Fibroblast of skin of back (primary cell): ENCODE results near the gene EID2B. TPM values are rescaled to one million over a fixed set of nuclear protein-coding genes. Genes with fewer than 3 reads are reported as not detected.

Experiments
- DNase-seq: peaks from one replicate; pipeline ENCODE4 v3.0.0-alpha.2; 2013
- polyA plus RNA-seq, 2 experiments: library from polyadenylated mRNA; unstranded; fragments of 120-200 nt; gene quantifications; one replicate each; pipeline ENCODE4 v1.2.1, GENCODE V29; 2013; ENCODE audit not compliant: insufficient read length in 2 of 2

Gene EID2B, protein sequence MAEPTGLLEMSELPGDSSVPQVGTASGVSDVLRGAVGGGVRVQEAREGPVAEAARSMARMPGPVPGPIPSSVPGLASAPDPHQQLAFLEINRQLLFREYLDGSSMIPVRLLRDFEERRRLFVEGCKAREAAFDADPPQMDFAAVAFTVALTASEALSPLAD
- polyA plus RNA-seq (2013, experiment 1 of 2; ENCODE audit: insufficient read length), result 1.6 TPM
- polyA plus RNA-seq (2013, experiment 2 of 2; ENCODE audit: insufficient read length), result 1.2 TPM

DNA sequence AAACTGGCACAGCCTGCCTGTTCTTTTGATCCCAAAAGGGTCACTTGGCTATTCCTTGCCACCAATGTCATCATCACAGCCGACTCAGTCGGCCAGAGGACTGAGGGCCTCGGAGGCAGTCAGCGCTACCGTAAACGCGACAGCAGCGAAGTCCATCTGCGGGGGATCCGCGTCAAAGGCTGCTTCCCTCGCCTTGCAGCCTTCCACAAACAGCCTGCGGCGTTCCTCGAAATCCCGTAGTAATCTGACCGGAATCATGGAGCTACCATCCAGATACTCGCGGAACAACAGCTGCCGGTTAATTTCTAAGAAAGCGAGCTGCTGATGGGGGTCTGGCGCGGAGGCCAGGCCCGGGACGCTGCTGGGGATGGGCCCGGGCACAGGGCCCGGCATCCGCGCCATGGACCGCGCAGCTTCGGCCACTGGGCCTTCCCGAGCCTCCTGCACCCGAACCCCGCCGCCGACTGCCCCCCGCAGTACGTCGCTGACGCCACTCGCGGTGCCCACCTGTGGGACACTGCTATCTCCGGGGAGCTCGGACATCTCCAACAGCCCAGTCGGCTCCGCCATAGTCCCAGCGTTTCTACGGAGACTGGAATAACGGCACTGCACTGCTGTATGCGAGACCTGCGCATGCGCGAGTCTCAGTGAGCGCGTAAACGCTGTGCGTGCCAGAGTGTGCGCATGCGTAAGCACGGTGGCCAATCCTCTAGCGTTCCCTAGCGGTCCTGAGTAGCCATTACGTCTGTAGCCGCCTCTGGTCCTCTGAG lies at the start of gene EID2B:
Gene EID2B, minus strand, starts transcription at position 620 of the 770 bp plus-strand sequence. Its CDS starts 50 bp downstream, at position 570.
- peak; percentile 92 for DNase-seq

DNA sequence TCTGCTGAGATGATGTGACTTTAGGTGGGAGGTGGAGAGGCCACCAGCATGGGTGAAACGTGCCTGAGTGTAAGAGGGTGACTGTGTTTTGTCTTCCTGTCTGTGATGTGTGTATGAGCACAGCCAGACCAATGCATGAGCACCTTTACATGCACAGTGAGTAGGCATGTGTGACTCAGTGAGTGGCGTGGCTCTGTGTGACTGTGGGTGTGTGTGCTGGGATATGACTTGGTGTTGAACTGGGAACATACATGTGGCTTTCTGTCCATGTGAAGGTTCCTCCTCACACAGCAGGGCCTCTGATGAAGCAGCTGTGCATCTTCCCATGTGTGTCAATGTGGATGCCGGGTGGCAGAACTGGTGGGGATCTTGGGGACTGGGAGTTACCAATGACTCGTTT lies 49.8 kb upstream of the EID2B start:
- no peak for DNase-seq

DNA sequence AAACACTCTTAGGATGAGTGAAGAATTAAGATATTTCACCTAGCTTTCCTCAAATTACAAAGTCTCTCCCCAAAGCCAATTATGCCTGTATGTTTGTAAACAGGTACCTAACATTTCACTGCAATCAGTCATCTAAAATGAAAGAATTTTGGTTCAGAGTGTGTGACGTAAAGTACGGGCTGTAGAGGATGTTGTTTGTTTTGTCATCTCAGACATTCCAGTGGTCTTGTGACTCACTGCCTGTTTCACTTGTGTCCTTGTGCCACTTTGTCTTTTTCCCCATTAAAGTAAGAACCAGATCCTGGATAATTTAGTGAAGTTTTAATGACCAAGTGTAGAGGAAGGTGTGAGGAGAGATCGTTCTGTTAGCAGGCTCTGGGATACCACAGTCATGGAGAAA lies 36.0 kb upstream of the EID2B start:
- DNase-seq, result peak; percentile 72

DNA sequence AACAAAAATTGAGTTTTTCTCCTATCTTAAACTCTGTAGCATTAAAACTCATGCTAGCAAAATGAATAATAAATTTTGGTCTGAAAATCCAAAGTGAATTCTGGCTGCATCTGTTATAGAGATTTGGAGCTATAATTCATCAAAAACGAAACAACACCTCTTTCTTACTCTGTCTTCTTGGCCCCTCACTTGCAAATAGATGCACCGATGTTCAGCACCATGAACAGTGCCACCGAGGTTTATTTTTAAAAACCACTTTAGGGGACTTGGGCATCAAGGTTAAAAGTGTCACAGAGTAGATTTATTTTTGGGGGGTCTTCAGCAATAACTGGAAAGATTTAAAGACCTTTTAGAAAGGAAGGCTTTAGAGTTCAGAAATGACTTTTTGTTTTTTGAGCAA lies 33.4 kb upstream of the EID2B start:
- no peak for DNase-seq

DNA sequence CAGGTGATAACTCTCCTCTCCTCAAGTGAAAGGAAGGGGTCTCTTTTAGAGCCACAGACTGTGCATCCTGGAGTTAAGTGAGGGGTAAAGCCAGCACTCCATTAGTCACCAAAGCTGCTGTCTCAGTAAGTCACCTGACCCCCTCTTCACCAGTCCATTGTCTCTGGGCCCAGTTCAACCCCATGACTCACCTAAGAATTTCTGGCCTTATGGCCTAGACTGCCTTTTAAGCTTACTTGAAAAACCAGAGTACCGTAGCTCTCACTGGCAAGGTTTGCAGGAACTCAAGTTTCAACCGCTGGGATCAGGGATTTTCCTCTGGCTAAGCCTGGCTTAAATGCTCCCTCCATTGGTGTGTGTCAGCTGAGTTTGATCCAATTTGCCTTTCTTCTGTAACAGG lies 30.8 kb upstream of the EID2B start:
- DNase-seq, result peak; percentile 6

DNA sequence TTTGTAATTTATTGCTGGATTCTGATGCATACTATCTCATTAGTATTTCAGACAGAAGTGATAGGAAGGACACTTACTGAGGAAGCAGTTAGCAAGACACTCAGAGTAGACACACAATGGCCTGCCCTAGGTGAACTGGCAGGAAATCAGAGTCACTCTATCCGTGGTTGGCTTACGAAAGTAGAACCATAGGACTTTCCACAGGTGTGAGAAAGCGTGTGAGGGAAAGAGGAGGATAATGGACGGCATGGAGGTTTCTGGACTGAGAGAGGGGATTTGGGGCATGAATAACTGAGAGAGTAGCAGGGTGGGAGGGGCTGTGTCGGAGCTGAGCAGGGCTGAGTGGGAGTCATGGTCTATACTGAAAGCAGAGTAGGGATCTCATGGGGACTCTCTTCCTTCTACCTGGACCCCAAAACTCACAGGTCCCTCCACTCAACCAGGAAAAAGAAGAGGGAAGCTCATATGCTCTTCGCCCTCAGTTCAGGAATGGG lies 26.0 kb upstream of the EID2B start:
- no peak for DNase-seq

DNA sequence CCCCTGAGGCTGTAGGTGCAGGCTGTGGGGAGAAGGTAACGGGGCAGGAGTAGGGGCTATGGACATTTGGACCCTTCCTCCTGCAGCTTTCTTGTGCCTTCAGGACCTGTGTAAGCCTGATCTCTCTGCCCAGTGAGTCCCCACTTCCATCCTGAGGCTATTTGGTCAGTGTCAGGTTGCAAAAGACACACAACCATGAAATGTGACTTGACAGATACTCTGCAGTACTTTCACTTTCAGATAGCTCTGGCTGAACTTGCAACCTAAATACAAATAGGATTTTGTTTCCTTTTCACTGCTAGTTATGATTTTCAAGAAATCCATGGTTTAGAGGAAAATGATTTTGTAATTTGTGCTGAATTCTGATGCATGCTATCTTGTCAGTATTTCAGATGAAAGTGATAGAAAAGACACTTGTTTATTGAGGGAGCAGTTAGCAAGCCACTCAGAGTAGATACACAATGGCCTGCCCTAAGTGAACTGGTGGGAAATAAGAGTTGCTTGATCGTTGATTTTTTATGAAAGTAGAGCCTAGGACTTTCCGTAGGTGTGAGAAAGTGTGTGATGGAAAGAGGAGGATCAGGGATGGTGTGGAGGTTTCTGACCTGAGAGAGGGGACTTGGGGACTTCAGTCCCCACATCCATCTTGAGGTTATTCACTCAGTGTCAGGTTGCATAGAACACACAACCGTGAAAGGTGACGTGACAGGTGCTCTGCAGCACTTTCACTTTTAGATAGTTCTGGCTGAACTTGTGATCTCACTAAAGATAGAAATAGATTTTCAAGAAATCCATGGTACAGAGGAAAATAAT lies 25.4 kb upstream of the EID2B start:
- DNase-seq, result no peak

DNA sequence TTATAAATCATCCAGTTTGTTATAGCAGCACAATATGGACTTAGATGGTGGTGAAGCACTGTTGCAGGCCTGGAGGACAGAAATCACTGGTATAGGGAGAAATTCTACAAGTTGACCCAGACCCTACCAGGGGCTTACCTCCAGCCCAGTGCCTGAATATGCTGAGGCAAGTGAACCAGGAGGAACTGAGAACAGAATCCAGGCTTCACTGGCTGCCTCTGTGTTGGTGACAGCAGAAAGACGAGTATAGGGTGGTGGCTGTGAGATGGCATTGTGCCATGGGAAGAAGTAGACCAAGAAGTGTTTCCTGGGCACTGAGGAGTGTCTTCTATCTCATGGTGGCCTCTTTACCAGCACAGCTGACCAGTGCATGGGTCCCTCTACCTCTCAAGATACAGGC lies 23.2 kb upstream of the EID2B start:
- no peak for DNase-seq

DNA sequence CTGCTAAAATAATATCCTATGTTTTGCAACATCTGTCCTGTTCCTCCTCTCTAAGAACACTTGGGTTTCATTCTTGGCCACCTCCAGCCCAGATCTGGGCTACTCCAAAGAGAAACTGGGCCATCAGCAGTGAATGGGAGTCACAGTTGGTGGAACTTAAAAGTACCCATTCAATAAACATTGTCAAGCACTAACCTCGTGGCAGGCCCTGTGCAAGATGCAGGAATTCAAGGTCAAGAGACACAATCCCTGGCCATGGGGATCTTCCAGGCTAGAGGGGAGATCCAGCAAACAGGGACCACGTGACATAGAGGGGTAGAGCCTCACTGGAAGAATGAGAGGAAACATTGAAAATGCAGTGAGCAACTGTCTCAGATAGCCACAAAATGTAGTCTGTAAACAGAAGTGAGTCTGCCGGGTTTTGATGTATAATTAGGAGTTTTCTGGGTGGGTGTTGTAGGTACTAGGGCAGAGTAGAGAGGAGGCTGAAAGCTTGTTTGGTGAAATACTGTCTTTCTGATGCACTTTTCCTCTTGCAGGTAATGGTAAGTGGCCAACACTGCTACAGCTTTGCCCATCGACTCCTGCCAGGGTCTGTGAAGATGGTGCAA lies 22.2 kb upstream of the EID2B start:
- DNase-seq, result no peak

DNA sequence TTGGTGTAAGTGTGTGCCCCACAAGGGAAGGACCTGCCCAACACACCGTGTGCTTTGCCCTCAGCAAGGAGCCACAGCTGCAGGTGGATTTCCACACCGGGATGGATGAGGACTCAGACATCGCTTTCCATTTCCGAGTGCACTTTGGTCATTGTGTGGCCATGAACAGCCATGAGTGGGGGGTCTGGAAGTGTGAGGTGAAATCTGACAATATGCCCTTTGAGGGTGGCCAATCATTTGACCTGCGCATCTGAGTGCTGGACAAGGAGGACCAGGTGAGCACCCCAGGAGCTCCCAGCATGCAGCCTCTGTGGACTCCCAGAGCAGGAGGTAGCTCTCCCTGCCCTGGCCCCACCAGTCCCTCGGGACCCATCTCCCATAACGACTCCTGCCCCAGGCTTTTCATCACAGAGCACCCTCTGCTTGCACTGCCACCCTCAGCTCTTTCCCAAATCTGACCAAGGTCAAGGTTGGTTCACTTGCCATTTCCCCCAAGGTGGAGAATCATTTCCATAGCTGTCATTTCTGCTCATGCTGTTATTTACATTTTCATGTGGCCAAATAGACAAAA lies 20.5 kb upstream of the EID2B start:
- no peak for DNase-seq

DNA sequence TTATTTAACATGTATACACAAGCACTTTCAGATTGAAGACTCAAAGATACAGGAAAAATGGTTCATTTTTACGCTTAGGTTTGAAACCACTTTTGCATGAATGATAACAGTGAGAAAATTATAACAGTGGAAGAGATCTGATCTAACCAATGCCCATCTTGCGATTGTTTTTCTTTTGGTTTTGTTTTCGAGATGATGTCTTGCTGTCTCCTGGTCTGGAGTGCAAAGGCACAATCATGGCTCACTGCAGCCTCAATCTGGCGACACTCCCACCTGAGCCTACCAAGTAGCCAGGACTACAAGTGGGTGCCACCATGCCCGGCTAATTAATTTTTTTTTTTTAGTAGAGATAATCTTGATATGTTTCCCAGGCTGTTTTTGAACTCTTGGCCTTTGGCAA lies 17.5 kb upstream of the EID2B start:
- DNase-seq, result no peak

DNA sequence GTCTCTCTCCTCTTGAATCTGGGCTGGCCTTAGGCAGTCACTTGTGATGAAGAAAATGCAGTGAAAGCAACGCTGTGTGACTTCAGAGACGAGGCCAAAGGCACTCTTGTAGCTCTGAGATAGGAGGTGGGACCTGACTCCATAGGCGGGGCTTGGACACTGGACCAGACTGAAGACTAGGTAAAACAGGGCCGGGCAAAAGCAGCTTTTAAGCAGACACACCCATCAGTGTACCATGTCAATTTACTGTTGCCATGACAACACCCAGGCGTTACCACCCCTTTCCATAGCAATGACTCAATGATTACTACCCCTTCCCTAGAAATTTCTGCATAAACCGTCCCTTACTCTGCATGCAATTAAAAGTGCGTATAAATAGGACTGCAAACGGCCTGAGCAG lies 13.9 kb upstream of the EID2B start:
- DNase-seq, result no peak

DNA sequence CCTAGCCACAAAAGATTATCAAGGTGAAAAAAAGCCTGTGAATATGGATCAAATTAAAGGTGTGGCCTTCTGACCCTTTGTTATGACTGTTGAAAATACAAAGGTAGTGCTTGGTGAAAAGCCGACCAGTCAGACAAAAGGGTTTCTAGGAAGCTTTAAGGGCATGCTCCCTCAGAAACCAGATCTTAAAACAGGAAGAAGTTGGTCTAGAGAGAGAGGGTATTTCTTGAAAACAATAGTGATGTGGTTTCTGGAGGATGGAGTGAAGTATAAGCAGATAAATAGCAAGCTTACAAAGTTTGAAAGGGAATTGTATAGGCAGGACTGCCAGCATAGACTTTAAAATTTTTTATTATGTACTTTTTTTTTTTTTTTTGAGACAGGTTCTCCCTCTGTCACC lies 12.3 kb upstream of the EID2B start:
- DNase-seq, result no peak

DNA sequence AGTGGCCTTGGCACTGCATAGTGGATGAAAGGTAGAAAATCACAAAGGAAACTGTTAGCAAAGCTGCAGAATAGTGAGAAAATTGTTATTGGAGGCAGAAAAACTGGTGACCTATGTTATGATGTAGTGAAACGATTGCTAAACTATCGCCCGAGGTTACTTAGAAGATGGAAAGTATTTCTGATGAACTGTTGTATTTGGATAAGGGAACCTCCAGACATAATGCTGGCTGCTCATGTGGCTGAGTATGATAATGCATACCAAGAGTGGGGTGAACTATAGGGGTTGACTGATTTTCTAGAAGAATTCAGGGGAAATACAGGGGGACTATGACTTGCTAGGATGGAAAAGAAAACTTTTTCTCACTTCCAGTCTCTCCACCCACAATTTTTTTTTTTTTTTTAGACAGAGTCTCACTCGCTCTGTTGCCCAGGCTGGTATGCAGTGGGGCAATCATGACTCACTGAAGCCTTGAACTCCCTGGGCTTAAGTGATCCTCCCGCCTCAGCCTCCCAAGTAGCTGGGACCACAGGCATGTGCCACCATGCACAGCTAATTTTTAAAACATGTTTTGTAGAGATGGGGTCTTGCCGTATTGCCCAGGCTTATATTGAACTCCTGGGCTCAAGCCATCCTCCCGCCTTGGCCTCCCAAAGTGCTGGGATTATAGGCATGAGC lies 11.7 kb upstream of the EID2B start:
- DNase-seq, result peak; percentile 55

DNA sequence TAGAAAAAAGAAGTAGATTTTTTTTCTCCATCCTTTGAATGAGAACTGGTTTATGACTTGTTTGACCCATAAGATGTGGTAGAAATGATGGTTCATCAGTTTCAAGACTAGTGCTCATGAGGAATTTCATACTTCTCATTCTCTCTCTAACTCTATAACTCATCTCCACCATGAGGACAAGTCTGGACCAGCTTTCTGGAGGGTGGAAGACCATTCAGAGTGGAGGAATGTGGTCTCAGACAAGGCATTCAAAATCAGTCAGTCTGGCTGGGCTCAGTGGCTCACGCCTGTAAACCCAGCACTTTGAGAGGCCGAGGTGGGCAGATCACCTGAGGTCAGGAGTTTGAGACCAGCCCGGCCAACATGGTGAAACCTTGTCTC lies 10.8 kb upstream of the EID2B start:
- DNase-seq, result no peak

DNA sequence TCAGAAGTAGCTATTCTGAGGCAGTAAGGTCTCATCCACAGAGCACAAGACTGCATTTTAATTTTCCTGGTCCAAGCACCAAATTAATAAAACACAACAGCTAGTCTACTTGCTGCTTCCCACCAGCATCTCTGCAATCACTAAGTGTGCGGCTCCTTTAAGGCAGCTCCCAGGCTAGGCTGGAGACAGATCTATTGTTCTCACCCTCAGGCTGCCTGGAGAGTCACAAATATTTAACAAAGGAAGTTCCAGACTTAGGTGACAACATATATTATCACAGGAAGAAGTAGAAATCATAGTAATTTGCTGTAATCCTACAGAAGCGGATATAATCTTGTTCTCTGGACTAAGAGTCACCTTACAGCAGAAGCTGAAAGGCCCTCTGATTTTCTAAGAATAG lies 9.6 kb upstream of the EID2B start:
- DNase-seq, result no peak

DNA sequence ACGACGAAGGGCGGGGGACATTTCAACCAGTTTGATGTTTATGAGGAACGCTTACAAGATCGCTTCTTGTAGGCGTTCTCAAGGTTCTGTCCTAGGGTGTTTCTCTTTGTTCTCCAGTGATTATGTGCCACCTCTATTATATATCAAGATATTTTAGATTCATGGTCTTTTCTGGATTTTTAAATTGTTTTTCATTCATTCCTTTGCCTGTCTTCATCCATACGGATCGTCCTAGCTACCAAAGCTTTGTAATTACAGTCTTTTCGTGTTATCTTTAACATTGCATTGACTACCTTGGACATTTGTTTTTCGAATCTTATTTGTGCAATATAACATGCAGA lies 7.7 kb upstream of the EID2B start:
- DNase-seq, result no peak

DNA sequence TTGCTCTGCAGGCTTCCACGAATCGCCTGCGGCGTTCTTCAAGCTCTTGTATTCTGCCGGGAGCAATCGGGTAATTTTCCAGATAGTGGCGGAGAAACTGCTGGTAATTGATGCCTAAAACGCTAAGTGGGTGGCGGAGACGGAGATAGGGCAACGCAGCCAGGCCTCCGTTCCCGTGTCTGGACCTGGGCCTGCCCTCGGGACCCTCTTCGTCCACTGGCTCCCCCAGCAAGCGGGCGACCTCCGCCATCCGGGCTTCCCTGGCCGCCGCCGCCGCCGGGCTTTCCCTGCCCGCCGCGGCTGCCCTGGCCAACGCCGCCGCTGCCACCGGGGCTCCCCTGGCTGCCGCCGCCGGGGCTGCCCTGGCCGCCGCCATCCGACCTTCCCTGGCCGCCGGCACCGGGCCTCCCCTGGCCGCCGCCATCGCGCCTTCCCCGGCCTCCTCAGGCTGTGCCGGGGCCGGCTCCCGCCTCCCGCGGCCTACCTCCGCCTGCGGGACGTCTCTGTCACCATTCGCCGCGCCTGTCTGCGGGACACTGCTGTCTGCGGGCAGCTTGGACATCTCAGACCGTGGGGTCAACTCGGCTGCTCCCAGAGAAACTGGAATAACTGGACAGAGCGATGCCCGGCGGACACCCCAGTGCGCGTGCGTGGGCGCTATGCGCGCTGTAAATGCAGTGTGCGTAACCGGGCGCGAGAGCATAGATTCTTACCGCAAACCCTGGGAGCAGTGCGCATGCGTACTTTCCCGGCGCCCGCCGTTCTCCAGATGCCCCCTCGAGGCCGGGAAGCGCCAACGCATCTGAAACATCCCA lies 7.1 kb upstream of the EID2B start, which contains the start of gene EID2:
Gene EID2, minus strand, starts transcription at position 644 of the 815 bp plus-strand sequence. Its CDS starts 82 bp downstream, at position 562.
- DNase-seq, result peak; percentile 89

DNA sequence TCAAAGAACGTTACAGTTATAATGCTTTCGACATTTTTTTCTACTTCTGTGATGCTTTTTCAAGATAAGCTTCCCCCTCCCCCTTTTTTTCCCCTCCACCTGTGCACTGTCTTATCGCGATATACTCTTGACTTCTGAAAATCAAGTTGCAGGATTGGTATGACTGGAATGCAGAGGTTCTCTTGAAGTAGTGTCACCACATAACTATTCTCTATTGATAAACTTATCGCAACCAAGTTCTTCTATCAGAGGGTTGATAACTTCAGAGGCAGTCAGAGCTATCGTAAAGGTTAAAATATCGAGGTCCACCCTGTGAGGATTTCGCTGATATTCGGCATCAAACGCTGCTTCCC lies 6.5 kb upstream of the EID2B start:
- DNase-seq, result peak; percentile 41

DNA sequence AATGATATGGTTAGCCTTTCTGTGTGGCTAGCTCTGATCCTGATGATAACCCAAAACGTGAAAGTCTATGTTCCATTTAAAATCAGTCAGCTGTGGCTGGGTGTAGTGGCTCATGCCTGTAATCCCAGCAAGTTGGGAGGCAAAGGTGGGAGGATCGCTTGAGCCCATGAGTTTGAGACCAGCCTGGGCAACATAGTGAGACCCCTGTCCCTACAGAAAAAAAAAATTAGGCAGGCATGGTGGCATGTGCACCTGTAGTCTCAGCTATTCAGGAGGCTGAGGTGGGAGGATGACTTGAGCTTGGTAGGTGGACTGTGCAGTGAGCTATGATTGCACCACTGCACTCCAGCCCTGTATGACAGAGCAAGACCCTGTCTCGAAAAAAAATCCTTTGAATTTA lies 1.1 kb upstream of the EID2B start:
- no peak for DNase-seq

DNA sequence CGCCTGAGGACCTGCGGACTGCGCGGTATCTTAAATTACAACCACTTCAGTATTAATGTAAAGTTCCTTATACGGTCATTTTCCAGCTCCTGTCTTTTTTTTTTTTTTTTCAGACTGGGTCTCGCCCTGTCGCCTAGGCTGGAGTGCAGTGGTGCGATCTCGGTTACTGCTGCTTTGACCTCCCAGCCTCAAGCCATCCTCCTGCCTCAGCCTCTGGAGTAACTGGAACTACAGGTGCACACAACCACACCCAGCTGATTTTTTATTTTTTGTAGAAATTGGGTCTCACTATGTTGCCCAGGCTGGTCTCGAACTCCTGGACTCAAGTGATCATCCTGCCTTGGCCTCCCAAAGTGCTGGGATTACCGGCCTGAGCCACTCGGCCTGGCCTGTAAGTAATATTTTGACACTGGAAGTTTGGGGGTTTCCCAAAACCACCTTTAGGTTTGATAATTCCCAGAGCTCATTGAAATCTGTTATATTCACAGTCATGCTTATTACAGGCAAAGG lies 406 bp upstream of the EID2B start:
- DNase-seq, result no peak
